ENCODE data around the gene GABBR2.

GABBR2 gene

GRCh38 chr9:98383758-98384157, 325.0 kb downstream of the GABBR2 start:
- no peak for FAIRE-seq

DNA sequence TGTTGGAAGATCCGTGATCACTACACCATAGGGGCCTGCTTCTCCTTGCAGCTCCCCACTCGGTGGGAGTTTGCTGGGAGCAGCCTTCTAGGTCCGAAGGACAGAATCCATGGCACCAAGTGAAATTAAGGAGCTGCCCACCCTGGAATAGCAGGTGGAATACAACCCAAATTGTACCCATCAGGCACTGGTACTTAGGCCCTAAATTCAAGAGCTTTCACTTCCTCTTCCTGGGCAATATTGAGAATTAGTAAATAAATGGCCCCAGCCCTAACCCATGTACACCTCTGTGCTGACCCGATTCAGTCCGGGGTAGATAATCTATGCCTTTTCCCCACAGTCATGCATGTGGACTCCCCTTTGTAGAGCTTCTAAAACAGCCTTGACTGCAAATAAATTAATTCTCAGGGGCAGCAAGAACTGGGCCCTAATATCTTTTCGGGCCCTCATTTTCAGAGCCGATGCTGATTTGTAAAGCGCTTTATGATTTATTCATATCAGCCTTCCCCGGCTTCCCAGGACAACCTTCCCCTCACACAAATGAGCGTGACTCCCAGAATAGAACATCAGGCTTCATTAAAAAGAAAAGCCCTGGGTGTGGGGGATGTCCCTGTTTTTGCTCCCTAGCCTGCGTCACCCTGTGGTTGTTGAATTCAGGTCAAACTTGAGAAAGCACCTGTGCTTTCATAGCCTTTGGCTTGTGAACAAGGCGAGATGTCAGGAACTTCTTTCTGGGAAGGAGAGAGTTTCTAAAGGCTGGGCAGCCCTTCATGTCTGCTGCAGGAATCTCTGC, 327.2 kb downstream of the GABBR2 start:
- no peak for FAIRE-seq

GRCh38 chr9:98380065-98380681, 328.6 kb downstream of the GABBR2 start:
- no peak for FAIRE-seq

DNA sequence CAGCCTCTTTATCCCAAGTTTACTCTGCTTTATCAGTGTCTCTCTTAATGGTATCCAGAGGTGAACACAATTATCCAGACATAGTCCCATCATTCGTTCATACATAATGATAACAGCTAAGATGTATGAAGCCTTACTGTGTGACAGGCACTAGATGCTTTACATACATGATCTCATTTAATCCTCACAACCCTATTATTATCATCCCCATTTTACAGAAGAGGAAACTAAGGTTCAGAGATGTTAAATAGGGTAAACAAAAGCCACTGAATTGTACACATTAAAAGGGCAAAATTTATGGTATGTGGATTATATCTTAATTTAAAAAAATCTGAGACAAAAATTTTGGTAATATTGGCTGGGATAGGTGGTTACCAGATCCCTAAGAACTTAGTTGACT, 329.2 kb downstream of the GABBR2 start:
- FAIRE-seq: no peak

DNA sequence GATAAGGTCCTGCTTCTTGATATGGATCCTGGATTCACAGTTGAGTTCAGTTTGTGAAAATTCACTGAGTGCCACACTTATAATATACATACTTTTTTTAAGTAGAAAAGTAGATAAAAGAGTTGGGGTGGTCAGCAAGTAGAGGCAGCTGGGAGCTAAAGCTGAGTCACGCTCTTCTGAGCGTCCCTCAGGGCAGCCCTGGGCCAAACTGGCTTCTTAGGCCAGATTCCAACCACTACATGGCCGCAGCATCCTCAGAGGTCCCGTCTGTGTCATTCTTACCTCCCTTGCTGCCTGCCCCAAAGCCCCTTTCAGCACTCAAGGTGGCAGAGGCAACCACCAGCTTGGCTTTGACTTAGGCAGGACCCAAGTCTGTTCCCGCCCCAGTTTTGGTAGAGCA, 329.9 kb downstream of the GABBR2 start:
- no peak for FAIRE-seq

DNA sequence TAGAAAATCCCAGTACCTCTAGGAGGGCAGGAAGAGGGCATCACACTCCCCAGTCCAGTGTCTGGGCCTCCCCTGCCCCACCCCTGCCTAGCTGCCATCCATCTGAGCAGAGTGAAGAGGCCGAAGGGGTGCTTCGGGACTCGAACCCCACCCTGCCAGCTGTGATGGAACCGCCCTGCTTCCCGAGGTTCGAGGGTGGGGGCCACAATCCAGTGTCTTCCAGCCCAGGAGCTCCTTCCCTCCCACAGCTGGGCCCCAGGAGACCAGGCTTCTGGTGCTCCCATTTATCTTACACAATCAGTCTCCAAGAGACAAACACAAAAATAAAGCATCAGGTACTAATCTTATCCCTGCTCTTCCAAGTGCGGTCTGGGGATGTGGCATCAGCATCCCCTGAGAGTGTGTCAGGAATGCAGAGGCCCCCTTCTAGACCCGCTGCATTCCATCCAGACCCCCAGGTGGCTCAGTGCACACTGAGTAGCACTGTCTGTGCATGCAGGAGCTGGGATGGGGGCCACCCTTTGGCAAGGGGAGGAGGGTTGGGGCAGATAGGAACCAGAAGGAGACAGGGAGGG, 330.4 kb downstream of the GABBR2 start:
- no peak for FAIRE-seq

- no peak for FAIRE-seq
These were observed 333.5 kb downstream of the GABBR2 start for GRCh38 chr9:98375138-98375726.

- no peak for FAIRE-seq
These were observed 334.2 kb downstream of the GABBR2 start for GRCh38 chr9:98374385-98375051.

DNA sequence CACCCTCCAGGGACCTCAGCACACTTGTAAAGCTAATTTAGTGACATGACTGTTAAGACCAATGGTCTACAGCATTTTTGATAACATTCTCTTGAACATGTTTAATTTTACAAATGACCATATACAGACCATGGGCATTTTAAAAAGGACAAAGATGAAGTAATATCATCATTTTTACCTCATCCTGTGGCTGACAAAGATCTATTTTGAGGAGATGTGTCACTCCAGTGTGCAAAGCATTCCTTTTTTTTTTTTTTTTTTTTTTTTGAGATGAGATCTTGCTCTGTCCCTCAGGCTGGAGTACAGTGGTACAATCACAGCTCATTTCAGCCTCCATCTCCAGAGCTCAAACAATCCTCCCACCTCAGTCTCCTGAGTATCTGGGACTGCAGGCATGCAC, 335.1 kb downstream of the GABBR2 start:
- no peak for FAIRE-seq

GRCh38 chr9:98372077-98372836, 336.5 kb downstream of the GABBR2 start:
- FAIRE-seq: no peak

GRCh38 chr9:98370976-98371315, 337.8 kb downstream of the GABBR2 start:
- FAIRE-seq: no peak

DNA sequence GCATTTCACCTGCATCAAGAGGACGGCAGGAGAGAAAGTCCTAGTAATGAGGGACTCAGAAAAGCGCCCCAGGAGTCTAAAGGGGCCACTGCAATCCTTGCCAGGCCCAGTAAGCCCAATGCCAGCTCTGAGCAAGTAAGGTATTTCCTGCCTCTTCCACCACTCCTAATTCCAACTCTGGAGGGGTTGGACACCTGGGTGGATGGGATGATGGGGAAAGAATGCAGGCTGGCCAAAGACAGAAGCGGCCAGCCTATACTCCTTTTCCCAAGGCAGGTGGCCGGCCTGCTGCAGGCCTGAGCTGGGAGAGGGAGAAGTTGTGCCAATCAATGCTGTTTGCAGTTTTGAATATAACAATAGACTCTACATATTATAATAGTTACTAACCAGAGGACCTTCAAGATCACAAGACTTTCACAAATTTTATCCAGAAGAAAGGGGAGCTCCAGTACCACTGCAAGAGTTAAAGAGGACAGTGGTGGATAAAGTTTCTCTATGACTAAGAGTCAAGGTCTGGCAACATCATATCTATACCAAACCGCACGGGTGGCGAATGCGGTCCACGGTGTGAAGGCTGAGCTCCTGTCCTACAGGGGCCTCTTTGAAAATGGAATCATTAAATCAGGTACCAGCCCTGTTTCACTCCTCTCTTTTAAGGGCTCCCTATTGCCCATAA, 338.3 kb downstream of the GABBR2 start:
- no peak for FAIRE-seq

DNA sequence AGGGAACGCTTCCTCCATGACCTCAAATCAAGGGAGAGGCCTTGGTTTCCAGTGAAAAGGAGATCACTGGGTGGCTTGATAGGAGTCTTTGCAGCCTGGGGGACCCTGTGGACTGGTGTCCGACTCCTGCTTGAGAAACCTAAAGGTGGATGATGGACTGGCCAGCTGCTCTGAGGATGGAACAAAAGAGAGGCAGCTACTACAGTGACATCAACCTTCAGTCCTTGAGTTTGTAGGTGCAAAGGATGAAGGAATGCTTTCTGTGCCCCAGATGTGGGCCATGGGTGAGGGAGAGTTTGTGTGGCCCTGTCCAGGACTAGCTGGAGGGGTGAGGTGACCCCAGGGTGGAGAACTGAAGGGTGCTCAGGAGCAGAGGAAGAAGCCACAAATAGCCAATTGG, 338.8 kb downstream of the GABBR2 start:
- no peak for FAIRE-seq

DNA sequence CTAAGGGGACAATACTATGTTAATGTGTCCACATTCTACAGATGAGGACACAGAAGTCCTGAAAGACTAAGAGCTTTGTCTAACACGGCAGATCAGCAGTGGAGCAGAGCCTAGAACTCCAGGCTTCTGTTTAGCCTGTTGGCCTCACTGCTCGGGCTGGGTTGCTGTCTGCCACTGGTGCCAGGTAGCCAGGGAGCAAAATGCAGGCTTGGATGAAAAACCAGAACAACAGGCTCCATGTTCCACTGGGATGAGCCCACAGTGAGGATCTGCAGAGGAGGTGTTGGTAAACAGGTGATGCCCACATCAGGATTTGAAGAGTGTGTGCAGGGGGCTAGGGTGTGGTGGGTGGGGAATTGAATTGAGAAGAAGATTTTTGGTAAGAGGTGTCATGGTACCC, 339.3 kb downstream of the GABBR2 start:
- FAIRE-seq: no peak

- FAIRE-seq: no peak
These were observed 339.7 kb downstream of the GABBR2 start for GRCh38 chr9:98369066-98369425.

- no peak for FAIRE-seq
These were observed 340.2 kb downstream of the GABBR2 start for GRCh38 chr9:98368366-98369065.

DNA sequence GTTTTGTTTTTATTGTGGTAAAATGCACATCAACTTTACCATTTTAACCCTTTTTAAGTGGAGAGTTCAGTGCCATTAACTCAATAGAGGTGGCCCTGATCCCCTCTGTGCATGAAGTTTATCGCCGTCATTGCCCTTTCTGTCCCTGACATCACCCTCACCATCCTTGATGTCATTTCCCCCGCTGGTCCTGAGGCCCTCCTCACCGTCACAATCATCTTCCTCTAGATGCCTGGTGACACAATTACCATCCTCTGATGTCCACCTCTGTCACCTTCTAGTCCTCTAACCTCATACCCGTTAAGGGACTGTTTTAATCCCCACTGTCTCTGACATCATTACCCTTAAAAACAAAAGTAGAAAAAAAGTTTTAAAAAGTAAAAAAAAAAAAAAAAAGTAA, 340.8 kb downstream of the GABBR2 start:
- no peak for FAIRE-seq

GRCh38 chr9:98367371-98367900, 341.3 kb downstream of the GABBR2 start:
- no peak for FAIRE-seq

DNA sequence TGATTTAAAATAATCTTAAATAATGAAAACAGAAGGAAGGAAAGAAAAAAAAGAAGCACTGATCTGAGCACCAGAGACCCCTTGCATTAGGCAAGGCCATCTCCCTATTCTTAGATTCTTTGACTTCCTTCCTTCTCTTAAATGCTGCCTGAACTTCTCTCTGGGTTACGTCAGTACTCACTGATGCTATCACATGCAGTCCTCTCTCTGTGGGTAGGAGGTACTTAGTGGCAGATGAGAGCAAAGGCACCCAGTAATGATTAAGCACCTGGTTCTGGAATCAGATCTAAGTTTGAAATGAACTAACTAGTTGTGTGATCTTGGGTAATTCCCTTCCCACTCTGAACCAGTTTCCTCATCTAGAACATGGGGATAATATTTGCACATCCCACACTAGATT, 343.0 kb downstream of the GABBR2 start:
- no peak for FAIRE-seq

- FAIRE-seq: no peak
These were observed 343.5 kb downstream of the GABBR2 start for GRCh38 chr9:98365227-98365669.

DNA sequence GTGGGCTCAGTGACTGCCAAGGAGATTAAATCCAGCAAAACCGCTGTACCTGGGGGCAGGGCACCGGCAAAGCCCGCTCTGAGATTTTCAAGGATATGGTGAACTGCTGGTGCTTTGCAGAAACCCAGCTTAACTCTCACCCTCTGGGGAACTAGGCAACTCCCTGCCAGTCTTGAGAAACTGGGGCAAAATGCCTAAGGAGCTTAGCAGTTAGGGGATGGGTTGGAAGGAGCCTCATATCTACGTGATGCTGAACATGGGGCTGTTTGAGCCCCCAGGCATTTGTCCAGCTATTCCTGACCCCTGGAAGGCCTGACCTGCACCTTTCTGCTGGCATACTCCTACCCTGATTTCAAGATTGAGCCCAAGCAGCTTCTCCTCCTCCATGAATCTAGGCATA, 344.6 kb downstream of the GABBR2 start:
- FAIRE-seq: no peak

Measured in TTC549 (cell line).